Lower lobe of right lung (tissue), 2 donors: ENCODE data around the gene ATP6AP1. TPM values are rescaled to one million over a fixed set of nuclear protein-coding genes. Genes with fewer than 3 reads are reported as not detected.

Experiments
- ATAC-seq, 2 donors: fragments of 200-7000 bp; cut with Tn5 transposase; one replicate each; pipeline ENCODE4 v1.9.1; 2020 to 2022; ENCODE audit warnings: mild to moderate bottlenecking in 2 of 2, moderate library complexity in 2 of 2
- DNase-seq: peaks from one replicate; pipeline ENCODE4 v3.0.0-alpha.2; 2020
- H3K27ac ChIP-seq: fragments of 200-600 bp; one replicate; pipeline ENCODE4 v1.8.0; 2022
- H3K27me3 ChIP-seq: fragments of 200-600 bp; one replicate; pipeline ENCODE4 v1.8.0; 2022; ENCODE audit warnings: low read depth
- H3K36me3 ChIP-seq: fragments of 200-600 bp; one replicate; pipeline ENCODE4 v1.8.0; 2022; ENCODE audit warnings: mild to moderate bottlenecking
- H3K4me1 ChIP-seq: fragments of 200-600 bp; one replicate; pipeline ENCODE4 v1.8.0; 2022
- H3K4me3 ChIP-seq: fragments of 200-600 bp; one replicate; pipeline ENCODE4 v1.8.0; 2022; ENCODE audit warnings: mild to moderate bottlenecking
- H3K9me3 ChIP-seq: fragments of 200-600 bp; one replicate; pipeline ENCODE4 v1.8.0; 2022
- intact Hi-C: fragments of 100-400 bp; cut with DNase I; formaldehyde crosslinking; loops from one replicate; pipeline ENCODE4 v1.11.0; 2022
- total RNA-seq: library from RNA; stranded (reverse); fragmentation: NEBNext Ultra II Directional; extraction: Animal tissue kit (Norgen Biotek cat#: 25700); gene quantifications from one replicate; pipeline ENCODE4 v1.2.1, GENCODE V29; 2021
- TF ChIP-seq, protein P1 (sequence below): fragments of 200-600 bp; IDR thresholded peaks from one replicate; pipeline ENCODE4 v1.8.0; 2022; ENCODE audit warnings: antibody characterized with exemption, mild to moderate bottlenecking
- donor health status: DM: no; HTN: yes; CAD: no; lungs with severe emphysema.

ATP6AP1 gene
- total RNA-seq, 1 donor from 2014 or later, result 235 TPM

DNA sequence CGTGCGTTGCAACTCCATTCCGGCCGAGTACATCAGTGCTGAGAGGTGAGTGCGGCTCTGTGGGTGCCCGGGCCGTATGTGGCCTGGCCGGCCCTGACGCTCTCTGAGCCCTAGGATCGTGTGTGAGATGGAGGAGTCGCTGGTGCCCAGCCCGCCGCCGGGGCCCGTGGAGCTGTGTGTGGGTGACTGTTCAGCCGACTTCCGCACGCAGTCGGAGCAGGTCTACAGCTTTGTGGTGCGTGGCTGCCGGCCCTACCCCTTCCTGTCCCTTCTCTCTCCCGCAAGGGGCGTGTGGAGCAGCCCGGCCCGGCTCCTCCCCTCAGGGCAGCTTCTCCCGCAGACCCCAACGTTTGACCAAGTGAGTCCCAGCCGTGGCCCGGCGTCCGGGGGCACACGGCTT is 37.6 kb downstream of the ATP6AP1 start:
- no peaks in the 10 kb centered on the region for H3K27me3 ChIP-seq
- H3K36me3 ChIP-seq, result peaks cover 68% of the 10 kb centered on the region
- H3K4me3 ChIP-seq, result no peak overlapping the region
- no peak overlapping the region for H3K27ac ChIP-seq
- ATAC-seq (no peak), DNase-seq (no peak)
- H3K9me3 ChIP-seq, result no peaks in the 10 kb centered on the region
- TF ChIP-seq, protein P1, sequence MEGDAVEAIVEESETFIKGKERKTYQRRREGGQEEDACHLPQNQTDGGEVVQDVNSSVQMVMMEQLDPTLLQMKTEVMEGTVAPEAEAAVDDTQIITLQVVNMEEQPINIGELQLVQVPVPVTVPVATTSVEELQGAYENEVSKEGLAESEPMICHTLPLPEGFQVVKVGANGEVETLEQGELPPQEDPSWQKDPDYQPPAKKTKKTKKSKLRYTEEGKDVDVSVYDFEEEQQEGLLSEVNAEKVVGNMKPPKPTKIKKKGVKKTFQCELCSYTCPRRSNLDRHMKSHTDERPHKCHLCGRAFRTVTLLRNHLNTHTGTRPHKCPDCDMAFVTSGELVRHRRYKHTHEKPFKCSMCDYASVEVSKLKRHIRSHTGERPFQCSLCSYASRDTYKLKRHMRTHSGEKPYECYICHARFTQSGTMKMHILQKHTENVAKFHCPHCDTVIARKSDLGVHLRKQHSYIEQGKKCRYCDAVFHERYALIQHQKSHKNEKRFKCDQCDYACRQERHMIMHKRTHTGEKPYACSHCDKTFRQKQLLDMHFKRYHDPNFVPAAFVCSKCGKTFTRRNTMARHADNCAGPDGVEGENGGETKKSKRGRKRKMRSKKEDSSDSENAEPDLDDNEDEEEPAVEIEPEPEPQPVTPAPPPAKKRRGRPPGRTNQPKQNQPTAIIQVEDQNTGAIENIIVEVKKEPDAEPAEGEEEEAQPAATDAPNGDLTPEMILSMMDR, result no peak
- intact Hi-C loops, result no loop called here
- no peaks in the 10 kb centered on the region for H3K4me1 ChIP-seq

DNA sequence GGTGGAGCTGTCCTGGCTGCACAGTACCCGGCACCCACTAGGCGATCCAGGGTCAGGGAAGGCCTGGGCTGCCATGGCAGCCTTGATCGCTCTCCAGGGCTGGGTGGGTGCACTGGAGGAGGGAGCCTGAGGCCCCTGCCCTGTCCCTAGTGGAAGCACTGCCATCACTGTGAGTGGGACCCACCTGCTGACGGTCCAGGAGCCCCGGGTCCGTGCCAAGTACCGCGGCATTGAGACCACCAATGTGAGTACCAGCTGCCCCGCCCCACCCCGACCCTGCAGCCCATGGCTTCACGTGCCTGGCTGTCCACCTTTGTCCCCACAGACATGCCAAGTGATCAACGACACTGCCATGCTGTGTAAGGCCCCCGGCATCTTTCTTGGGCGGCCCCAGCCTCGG is 38.4 kb downstream of the ATP6AP1 start:
- no peak overlapping the region for H3K4me3 ChIP-seq
- H3K27ac ChIP-seq, result no peak overlapping the region
- peaks cover 73% of the 10 kb centered on the region for H3K36me3 ChIP-seq
- no peaks in the 10 kb centered on the region for H3K4me1 ChIP-seq
- intact Hi-C loops, result no loop called here
- no peak for ATAC-seq
- DNase-seq, result no peak
- TF ChIP-seq, protein P1, result no peak
- no peaks in the 10 kb centered on the region for H3K27me3 ChIP-seq
- no peaks in the 10 kb centered on the region for H3K9me3 ChIP-seq

DNA sequence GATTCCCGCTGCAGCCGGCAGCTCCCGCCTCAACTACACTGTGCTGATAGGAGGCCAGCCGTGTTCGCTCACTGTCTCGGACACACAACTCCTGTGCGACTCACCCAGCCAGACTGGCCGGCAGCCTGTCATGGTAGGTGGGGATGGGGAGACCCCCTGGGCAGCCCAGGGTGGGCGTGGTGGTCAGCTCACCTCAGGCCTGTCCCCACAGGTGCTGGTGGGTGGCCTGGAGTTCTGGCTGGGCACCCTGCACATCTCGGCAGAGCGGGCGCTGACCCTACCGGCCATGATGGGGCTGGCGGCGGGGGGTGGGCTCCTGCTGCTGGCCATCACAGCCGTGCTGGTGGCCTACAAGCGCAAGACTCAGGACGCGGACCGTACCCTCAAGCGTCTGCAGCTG is 39.1 kb downstream of the ATP6AP1 start:
- peaks cover 71% of the 10 kb centered on the region for H3K36me3 ChIP-seq
- no peaks in the 10 kb centered on the region for H3K27me3 ChIP-seq
- H3K27ac ChIP-seq, result no peak overlapping the region
- no peak for ATAC-seq
- no peaks in the 10 kb centered on the region for H3K4me1 ChIP-seq
- TF ChIP-seq, protein P1, result no peak
- no peak for DNase-seq
- intact Hi-C loops, result no loop called here
- no peak overlapping the region for H3K4me3 ChIP-seq
- H3K9me3 ChIP-seq, result no peaks in the 10 kb centered on the region

DNA sequence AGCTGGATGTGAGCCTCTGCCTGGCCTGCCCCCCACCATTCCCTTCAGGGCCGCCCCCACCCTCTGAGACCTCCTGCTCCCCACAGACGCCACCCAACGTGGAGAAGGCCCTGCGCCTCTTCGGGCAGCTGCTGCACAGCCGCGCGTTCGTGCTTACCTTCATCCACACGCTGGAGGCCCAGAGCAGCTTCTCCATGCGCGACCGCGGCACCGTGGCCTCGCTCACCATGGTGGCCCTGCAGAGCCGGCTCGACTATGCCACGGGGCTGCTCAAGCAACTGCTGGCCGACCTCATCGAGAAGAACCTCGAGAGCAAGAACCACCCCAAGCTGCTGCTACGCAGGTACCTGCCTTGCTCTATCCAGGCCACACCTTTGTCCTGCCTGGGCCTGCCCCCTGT is 39.7 kb downstream of the ATP6AP1 start:
- Histone ChIP-seq H3K27ac (no peak overlapping the region), H3K36me3 (peaks cover 71% of the 10 kb centered on the region), H3K27me3 (no peaks in the 10 kb centered on the region), H3K4me1 (no peaks in the 10 kb centered on the region), H3K9me3 (no peaks in the 10 kb centered on the region), H3K4me3 (no peak overlapping the region)
- DNase-seq, result no peak
- ATAC-seq, result no peak
- intact Hi-C loops, result no loop called here
- TF ChIP-seq, protein P1, result no peak

DNA sequence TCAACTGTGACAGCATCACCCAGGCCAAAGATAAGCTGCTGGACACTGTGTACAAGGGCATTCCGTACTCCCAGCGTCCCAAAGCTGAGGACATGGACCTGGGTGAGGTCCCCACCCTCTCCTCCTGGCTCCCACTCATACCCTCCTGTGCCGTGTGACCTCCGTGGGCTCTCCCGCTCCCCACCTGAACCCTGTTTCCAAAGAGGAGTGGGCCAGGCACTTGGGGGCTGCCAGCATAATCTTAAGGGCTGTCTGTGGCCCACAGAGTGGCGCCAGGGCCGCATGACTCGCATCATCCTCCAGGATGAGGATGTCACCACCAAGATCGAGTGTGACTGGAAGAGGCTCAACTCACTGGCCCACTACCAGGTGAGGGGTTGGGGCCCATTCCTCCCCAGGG is 40.6 kb downstream of the ATP6AP1 start:
- intact Hi-C loops, result no loop called here
- no peak for DNase-seq
- TF ChIP-seq, protein P1, result no peak
- Histone ChIP-seq H3K4me3 (no peak overlapping the region), H3K27ac (no peak overlapping the region), H3K9me3 (no peaks in the 10 kb centered on the region), H3K36me3 (peaks cover 67% of the 10 kb centered on the region), H3K27me3 (no peaks in the 10 kb centered on the region), H3K4me1 (no peaks in the 10 kb centered on the region)
- no peak for ATAC-seq

DNA sequence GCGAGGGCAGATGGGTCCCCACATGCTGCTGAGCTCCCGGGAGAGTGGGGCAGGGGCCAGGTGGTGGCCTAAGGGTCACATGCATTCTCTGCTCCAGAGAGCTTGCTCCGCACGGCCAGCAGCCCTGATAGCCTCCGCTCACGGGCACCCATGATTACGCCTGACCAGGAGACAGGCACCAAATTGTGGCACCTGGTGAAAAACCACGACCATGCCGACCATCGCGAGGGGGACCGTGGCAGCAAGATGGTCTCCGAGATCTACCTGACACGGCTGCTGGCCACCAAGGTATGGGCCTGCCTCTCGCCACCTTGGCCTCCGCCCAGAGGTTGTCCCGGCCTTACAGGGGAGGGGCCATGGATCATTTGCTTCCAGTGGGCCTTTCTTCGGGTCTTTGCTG is 41.4 kb downstream of the ATP6AP1 start:
- Histone ChIP-seq H3K27me3 (no peaks in the 10 kb centered on the region), H3K9me3 (no peaks in the 10 kb centered on the region), H3K27ac (no peak overlapping the region), H3K4me1 (no peaks in the 10 kb centered on the region), H3K36me3 (peaks cover 60% of the 10 kb centered on the region), H3K4me3 (no peak overlapping the region)
- TF ChIP-seq, protein P1, result no peak
- intact Hi-C loops, result no loop called here
- no peak for ATAC-seq
- DNase-seq, result no peak
